IPS-18a (cell line): ENCODE results near the gene INPP5F.
A peak's percentile ranks its signal among the peaks of the same experiment; 100 is the strongest.

Source experiments
- H3K27ac ChIP-seq: one replicate; pipeline ENCODE4 v1.5.1; 2013; ENCODE audit warnings: low read length
- H3K27me3 ChIP-seq: one replicate; pipeline ENCODE4 v1.6.1; 2013; ENCODE audit warnings: mild to moderate bottlenecking, low read length; ENCODE audit not compliant: control insufficient read depth, insufficient read depth
- H3K36me3 ChIP-seq: one replicate; pipeline ENCODE4 v1.6.1; 2013; ENCODE audit warnings: low read depth, low read length; ENCODE audit not compliant: control insufficient read depth
- H3K4me1 ChIP-seq: one replicate; pipeline ENCODE4 v1.6.1; 2013; ENCODE audit warnings: low read depth, low read length; ENCODE audit not compliant: control insufficient read depth
- H3K4me3 ChIP-seq: one replicate; pipeline ENCODE4 v1.5.1; 2013; ENCODE audit warnings: low read length
- H3K9ac ChIP-seq: one replicate; pipeline ENCODE4 v1.6.1; 2013; ENCODE audit warnings: mild to moderate bottlenecking, low read length, moderate library complexity
- H3K9me3 ChIP-seq: one replicate; pipeline ENCODE4 v1.6.1; 2013; ENCODE audit warnings: low read depth, low read length; ENCODE audit not compliant: control insufficient read depth

The INPP5F gene

DNA sequence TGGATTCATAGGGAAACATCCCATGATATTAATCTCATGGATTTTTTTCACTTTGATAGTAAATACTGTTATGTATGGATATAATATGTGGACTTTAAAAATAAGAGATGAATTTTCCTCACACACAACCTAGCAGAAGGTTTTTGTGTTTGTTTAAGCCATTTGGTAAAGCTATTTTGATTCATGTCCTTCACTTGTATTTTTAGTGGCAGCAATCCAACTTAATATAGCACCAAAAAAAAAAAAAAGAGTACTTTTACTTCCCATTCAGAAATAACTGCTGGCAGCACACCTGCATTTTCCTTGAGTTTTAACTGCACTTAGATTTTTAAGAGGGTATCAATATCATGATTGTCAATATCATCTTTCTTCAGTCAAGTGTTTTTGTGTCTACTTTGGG is 86.8 kb downstream of the INPP5F start:
- H3K9me3 ChIP-seq, result no peaks in the 10 kb centered on the region
- H3K9ac ChIP-seq, result no peak overlapping the region
- H3K4me3 ChIP-seq, result no peak overlapping the region
- no peak overlapping the region for H3K27ac ChIP-seq
- H3K4me1 ChIP-seq, result no peaks in the 10 kb centered on the region
- no peaks in the 10 kb centered on the region for H3K27me3 ChIP-seq
- H3K36me3 ChIP-seq, result no peaks in the 10 kb centered on the region

GRCh38 chr10:119815671-119816070 is 89.8 kb downstream of the INPP5F start:
- Histone ChIP-seq H3K9me3 (no peaks in the 10 kb centered on the region), H3K4me1 (no peaks in the 10 kb centered on the region), H3K9ac (no peak overlapping the region)

DNA sequence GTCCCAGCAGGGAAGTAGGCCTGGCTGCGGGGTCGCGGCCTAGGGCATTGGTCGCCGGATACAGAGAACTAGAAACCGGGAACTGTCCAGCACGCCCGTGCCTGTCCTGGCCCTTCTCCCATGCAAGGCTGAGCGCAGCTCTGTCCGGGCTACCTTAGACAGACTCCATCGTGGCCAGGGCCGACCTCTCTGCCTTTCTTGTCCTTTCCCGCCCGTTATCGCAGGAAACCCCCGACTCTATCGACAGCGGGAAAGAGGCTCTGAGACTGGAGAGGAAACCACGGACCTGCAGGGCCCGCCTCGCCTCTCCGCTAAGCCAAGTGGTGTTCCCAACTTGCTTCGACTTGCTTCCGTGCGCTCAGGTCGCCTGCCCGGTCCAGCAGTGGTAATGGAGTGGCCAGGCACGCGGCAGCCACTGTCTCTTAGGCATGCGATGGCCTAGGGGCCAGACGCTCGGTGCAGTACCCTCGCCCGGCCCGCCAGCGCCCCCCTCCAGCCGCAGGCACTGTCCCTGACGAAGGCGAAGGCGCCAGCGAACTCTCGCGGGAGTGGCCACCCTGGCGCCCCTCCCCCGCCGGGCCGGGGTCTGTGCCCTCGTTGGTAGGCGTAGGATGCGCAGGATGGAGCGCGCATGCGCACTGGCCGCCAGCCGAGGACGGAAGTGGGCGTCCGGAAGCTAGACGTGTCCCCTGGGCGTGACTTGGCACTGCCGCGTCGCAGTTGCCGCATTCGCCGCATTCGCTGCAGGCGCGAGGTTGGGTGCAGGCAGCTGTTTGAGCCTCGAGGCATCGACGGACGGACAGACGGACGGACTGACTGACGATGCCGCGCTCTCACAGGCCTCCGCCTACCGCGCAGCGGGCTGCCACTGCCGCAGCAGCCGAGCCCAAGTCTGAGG is 92.4 kb downstream of the INPP5F start:
- Histone ChIP-seq H3K9me3 (no peaks in the 10 kb centered on the region), H3K36me3 (peaks cover 11% of the 10 kb centered on the region), H3K4me3 (peak overlapping the region; percentile 71), H3K9ac (peak overlapping the region; percentile 83), H3K27ac (peak overlapping the region; percentile 69), H3K27me3 (no peaks in the 10 kb centered on the region), H3K4me1 (no peaks in the 10 kb centered on the region)

More at GRCh38 chr10:119815671-119816070, 89.8 kb downstream of the INPP5F start:
- no peaks in the 10 kb centered on the region for H3K27me3 ChIP-seq
- no peaks in the 10 kb centered on the region for H3K36me3 ChIP-seq
- no peak overlapping the region for H3K27ac ChIP-seq
- no peak overlapping the region for H3K4me3 ChIP-seq

DNA sequence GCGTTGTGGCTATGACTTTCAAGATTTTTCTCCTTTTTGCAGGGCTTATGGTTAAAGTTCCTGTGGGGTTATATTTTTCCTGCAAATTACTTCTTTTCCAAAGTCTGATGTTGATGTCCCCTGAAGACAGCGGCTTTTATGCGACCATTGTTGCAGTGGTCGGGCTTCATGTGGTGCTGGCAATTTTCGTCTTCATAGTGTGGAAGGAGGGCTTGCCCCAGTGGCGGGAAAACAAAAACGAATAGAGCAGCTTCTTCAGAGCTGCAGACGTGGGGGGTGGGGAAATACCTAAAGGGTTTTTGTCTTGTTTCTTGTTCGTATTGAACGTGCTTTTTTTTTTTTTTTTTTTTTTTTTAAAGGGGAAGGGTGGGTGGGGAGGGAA is 93.0 kb downstream of the INPP5F start:
- peak overlapping the region; percentile 71 for H3K4me3 ChIP-seq
- H3K27ac ChIP-seq, result peak overlapping the region; percentile 69
- peaks cover 17% of the 10 kb centered on the region for H3K36me3 ChIP-seq
- H3K9me3 ChIP-seq, result no peaks in the 10 kb centered on the region
- peak overlapping the region; percentile 83 for H3K9ac ChIP-seq
- H3K27me3 ChIP-seq, result no peaks in the 10 kb centered on the region
- no peaks in the 10 kb centered on the region for H3K4me1 ChIP-seq

DNA sequence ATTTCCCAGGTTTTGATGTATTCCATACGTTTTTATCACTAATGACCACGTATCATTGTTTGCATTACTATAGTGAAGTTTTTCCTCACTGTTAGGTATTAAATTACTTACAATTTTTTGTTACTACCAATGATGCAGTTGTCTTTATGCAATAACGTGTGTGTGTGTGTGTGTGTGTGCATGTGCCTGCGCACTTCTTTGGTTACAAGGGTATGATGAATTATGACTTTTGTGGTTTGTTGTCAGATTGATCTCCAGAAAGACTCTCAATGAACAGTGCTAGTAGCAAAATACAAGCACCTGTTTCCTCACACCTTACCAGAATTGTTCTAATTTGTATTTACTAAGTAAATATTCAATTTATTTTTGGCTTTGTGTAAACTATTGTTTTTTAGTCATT is 95.3 kb downstream of the INPP5F start:
- H3K9me3 ChIP-seq, result no peaks in the 10 kb centered on the region
- peak overlapping the region; percentile 60 for H3K9ac ChIP-seq
- peak overlapping the region; percentile 71 for H3K4me3 ChIP-seq
- H3K27me3 ChIP-seq, result no peaks in the 10 kb centered on the region
- no peak overlapping the region for H3K27ac ChIP-seq
- no peaks in the 10 kb centered on the region for H3K4me1 ChIP-seq
- H3K36me3 ChIP-seq, result peaks cover 39% of the 10 kb centered on the region

DNA sequence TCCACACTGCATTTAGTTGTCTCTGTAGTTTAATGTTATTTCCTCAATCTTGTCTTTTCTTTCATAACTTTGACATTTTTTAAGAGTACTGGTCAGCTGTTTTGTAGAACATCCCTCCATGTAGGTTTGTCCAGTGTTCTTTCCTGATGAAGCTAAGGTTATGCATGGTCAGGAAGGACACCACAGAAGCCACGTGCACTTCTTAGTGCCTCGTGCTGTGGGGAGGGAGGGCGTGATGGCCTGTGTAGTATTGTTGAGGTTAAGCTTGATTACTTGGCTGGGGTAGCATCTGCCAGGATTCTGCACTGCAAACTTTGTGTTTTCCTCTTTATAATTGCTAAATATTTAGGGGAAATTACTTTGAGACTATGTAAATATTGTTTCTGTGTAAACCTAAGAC is 98.4 kb downstream of the INPP5F start:
- Histone ChIP-seq H3K9me3 (no peaks in the 10 kb centered on the region), H3K4me1 (no peaks in the 10 kb centered on the region), H3K36me3 (peaks cover 70% of the 10 kb centered on the region), H3K9ac (no peak overlapping the region), H3K27me3 (no peaks in the 10 kb centered on the region), H3K4me3 (no peak overlapping the region), H3K27ac (no peak overlapping the region)

DNA sequence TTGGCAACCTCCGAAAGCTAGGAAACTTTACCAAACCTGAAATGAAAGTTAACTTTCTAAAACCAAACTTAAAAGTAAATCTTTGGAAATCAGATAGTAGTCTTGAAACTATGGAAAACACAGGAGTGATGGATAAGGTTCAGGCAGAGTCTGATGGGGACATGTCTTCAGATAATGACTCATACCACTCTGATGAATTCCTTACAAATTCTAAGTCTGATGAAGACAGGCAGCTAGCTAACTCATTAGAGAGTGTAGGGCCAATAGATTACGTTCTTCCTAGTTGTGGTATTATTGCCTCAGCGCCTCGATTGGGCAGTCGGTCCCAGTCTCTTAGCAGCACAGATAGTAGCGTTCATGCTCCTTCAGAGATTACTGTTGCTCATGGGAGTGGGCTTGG is 100.9 kb downstream of the INPP5F start:
- Histone ChIP-seq H3K27ac (no peak overlapping the region), H3K36me3 (peaks cover 92% of the 10 kb centered on the region), H3K9ac (no peak overlapping the region), H3K9me3 (no peaks in the 10 kb centered on the region), H3K27me3 (no peaks in the 10 kb centered on the region), H3K4me1 (no peaks in the 10 kb centered on the region), H3K4me3 (no peak overlapping the region)

GRCh38 chr10:119827430-119827829 is 101.6 kb downstream of the INPP5F start:
- no peak overlapping the region for H3K27ac ChIP-seq
- no peak overlapping the region for H3K4me3 ChIP-seq
- H3K9me3 ChIP-seq, result no peaks in the 10 kb centered on the region
- no peak overlapping the region for H3K9ac ChIP-seq
- H3K36me3 ChIP-seq, result peaks cover 96% of the 10 kb centered on the region
- H3K27me3 ChIP-seq, result no peaks in the 10 kb centered on the region
- no peaks in the 10 kb centered on the region for H3K4me1 ChIP-seq

DNA sequence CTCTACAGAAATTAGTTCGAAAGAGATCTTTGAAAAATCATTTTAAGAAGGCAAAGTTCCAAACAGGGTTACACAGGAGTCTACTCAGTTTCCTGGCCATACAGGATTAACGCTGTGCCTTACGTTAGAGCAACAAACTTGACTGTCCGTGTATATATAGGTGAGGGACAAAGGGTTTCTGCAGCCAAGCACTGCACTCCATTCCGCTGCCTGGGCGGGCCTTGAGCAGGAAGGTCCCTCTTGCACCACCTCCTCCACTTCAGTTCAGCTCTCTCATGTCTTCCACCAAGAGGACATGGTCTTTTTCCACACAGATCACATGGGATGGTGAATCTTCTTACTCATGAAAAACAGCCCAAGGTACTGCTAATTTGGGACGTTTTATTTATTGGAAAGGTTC is 103.6 kb downstream of the INPP5F start:
- Histone ChIP-seq H3K27ac (no peak overlapping the region), H3K36me3 (peaks cover 93% of the 10 kb centered on the region), H3K9ac (no peak overlapping the region), H3K27me3 (no peaks in the 10 kb centered on the region), H3K4me1 (no peaks in the 10 kb centered on the region), H3K9me3 (no peaks in the 10 kb centered on the region), H3K4me3 (no peak overlapping the region)

DNA sequence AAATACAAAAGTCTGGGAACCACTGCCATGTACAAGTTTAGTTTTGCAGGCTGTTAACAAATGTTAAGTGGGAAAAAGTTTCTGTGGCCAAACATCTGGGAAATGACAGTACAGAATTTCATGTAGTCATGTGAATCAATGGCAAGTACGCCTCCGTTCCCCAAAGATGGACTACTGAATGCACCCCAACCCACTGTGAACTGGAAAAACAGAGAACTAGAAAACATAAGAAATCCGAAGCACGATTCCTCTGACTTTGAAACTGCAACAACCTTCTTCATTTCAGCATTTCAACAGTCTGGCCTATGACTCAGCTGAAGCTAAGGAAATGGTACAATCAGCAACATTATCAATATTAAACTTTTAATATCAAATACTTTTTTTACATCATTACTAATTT is 105.0 kb downstream of the INPP5F start:
- H3K27me3 ChIP-seq, result no peaks in the 10 kb centered on the region
- H3K4me3 ChIP-seq, result no peak overlapping the region
- no peaks in the 10 kb centered on the region for H3K4me1 ChIP-seq
- peaks cover 93% of the 10 kb centered on the region for H3K36me3 ChIP-seq
- no peak overlapping the region for H3K9ac ChIP-seq
- H3K9me3 ChIP-seq, result no peaks in the 10 kb centered on the region
- H3K27ac ChIP-seq, result no peak overlapping the region

- H3K27ac ChIP-seq, result no peak overlapping the region
- no peaks in the 10 kb centered on the region for H3K4me1 ChIP-seq
- H3K9me3 ChIP-seq, result no peaks in the 10 kb centered on the region
- no peak overlapping the region for H3K4me3 ChIP-seq
- H3K36me3 ChIP-seq, result peaks cover 92% of the 10 kb centered on the region
- H3K27me3 ChIP-seq, result no peaks in the 10 kb centered on the region
- no peak overlapping the region for H3K9ac ChIP-seq
Observed at GRCh38 chr10:119831656-119832055, 105.8 kb downstream of the INPP5F start.

DNA sequence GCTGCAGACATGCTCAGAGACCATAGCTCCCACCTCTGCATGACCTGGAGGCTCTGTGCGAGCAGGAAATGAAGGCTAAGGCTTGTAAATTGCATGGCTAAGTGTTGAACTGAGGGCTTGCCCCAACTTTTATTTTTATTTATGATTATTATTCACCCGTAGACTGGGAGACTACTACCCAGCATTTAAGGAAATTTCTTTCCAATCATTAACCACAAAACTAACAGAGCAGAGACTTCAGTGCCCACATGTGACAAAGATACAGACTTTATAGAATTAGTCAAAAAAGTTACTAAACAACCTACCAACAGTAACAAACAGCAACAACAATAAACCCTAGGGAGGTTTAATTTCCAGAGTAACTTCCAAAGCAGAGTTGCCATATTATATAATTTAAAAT is 107.1 kb downstream of the INPP5F start:
- Histone ChIP-seq H3K36me3 (peaks cover 90% of the 10 kb centered on the region), H3K9me3 (no peaks in the 10 kb centered on the region), H3K4me1 (no peaks in the 10 kb centered on the region), H3K9ac (no peak overlapping the region), H3K4me3 (no peak overlapping the region), H3K27me3 (no peaks in the 10 kb centered on the region), H3K27ac (no peak overlapping the region)
